ENCODE results near the gene MPPED2. TPM values are rescaled to one million over a fixed set of nuclear protein-coding genes. Genes with fewer than 3 reads are reported as not detected.

MPPED2 gene
- polyA plus RNA-seq, 3 donors, result 0.29 to 0.59 (median 0.52) TPM

- Histone ChIP-seq H3K9me3 (replicated peaks in 1 of 2; ENCODE audit: control insufficient read depth in 1 of 2, insufficient read depth in 1 of 2, low read length in 2 of 2) (no peaks in the 10 kb centered on the region), H3K27me3 (ENCODE audit: control insufficient read depth in 2 of 2, insufficient read depth in 2 of 2, low read length in 2 of 2) (no peaks in the 10 kb centered on the region), H3K27ac (ENCODE audit: low read depth in 1 of 2, low read length in 2 of 2) (no peak overlapping the region), H3K36me3 (replicated peaks in 1 of 2; ENCODE audit: control insufficient read depth in 1 of 2, insufficient read depth in 2 of 2, low read length in 2 of 2) (no peaks in the 10 kb centered on the region), H3K9ac (ENCODE audit: insufficient read depth, low read length, poor library complexity, severe bottlenecking) (no peak overlapping the region), H3K4me2 (replicated peaks; ENCODE audit: extremely low read depth, low read length, poor library complexity, severe bottlenecking) (no peak overlapping the region), H3K4me3 (replicated peaks in 1 of 3; ENCODE audit: low read depth in 2 of 3, low read length in 3 of 3) (no peak overlapping the region), H2AFZ (ENCODE audit: insufficient read depth, low read depth, low read length, poor library complexity, severe bottlenecking) (no peak overlapping the region), H3K79me2 (ENCODE audit: insufficient read depth, low read length) (no peaks in the 10 kb centered on the region), H4K20me1 (ENCODE audit: insufficient read depth, low read length) (no peaks in the 10 kb centered on the region), H3K4me1 (ENCODE audit: control insufficient read depth in 1 of 2, insufficient read depth in 2 of 2, low read length in 2 of 2) (no peaks in the 10 kb centered on the region)
- DNase-seq, result no peak
- Mint-ChIP-seq H3K27ac (no peak overlapping the region), H3K36me3 (no peaks in the 10 kb centered on the region), H3K4me3 (no peak overlapping the region), H3K27me3 (ENCODE audit: low read depth in 3 of 3) (peaks cover 0 to 5% (median 0%) of the 10 kb centered on the region in 3 donors), H3K4me1 (no peaks in the 10 kb centered on the region), H3K9me3 (peaks cover 0 to 2% (median 0%) of the 10 kb centered on the region in 7 donors)
- WGBS (ENCODE audit: insufficient coverage), result 100% methylated on average over 1 of the region's 2 CpGs
- TF ChIP-seq, protein P1, sequence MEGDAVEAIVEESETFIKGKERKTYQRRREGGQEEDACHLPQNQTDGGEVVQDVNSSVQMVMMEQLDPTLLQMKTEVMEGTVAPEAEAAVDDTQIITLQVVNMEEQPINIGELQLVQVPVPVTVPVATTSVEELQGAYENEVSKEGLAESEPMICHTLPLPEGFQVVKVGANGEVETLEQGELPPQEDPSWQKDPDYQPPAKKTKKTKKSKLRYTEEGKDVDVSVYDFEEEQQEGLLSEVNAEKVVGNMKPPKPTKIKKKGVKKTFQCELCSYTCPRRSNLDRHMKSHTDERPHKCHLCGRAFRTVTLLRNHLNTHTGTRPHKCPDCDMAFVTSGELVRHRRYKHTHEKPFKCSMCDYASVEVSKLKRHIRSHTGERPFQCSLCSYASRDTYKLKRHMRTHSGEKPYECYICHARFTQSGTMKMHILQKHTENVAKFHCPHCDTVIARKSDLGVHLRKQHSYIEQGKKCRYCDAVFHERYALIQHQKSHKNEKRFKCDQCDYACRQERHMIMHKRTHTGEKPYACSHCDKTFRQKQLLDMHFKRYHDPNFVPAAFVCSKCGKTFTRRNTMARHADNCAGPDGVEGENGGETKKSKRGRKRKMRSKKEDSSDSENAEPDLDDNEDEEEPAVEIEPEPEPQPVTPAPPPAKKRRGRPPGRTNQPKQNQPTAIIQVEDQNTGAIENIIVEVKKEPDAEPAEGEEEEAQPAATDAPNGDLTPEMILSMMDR (IDR thresholded peaks at IDR 0.05), result no peak
- intact Hi-C loops (cut with micrococcal nuclease), result no loop called here
These were observed 76.8 kb downstream of the MPPED2 start for GRCh38 chr11:30509364-30509763.

- WGBS (ENCODE audit: insufficient coverage), result no CpG with 5 or more reads among the region's 3 CpGs
- TF ChIP-seq, protein P1 (IDR thresholded peaks at IDR 0.05), result no peak
These were observed 77.6 kb downstream of the MPPED2 start for GRCh38 chr11:30508594-30508993.

More at GRCh38 chr11:30508594-30508993, 77.6 kb downstream of the MPPED2 start:
- Mint-ChIP-seq H3K36me3 (no peaks in the 10 kb centered on the region), H3K9me3 (peaks cover 0 to 2% (median 0%) of the 10 kb centered on the region in 7 donors), H3K4me1 (no peaks in the 10 kb centered on the region), H3K4me3 (no peak overlapping the region), H3K27me3 (ENCODE audit: low read depth in 3 of 3) (peaks cover 0 to 5% (median 0%) of the 10 kb centered on the region in 3 donors), H3K27ac (no peak overlapping the region)
- Histone ChIP-seq H2AFZ (ENCODE audit: insufficient read depth, low read depth, low read length, poor library complexity, severe bottlenecking) (no peak overlapping the region), H3K4me1 (ENCODE audit: control insufficient read depth in 1 of 2, insufficient read depth in 2 of 2, low read length in 2 of 2) (no peaks in the 10 kb centered on the region), H3K9ac (ENCODE audit: insufficient read depth, low read length, poor library complexity, severe bottlenecking) (no peak overlapping the region), H3K27ac (ENCODE audit: low read depth in 1 of 2, low read length in 2 of 2) (no peak overlapping the region), H3K4me3 (replicated peaks in 1 of 3; ENCODE audit: low read depth in 2 of 3, low read length in 3 of 3) (no peak overlapping the region), H3K27me3 (ENCODE audit: control insufficient read depth in 2 of 2, insufficient read depth in 2 of 2, low read length in 2 of 2) (no peaks in the 10 kb centered on the region), H3K79me2 (ENCODE audit: insufficient read depth, low read length) (no peaks in the 10 kb centered on the region), H3K9me3 (replicated peaks in 1 of 2; ENCODE audit: control insufficient read depth in 1 of 2, insufficient read depth in 1 of 2, low read length in 2 of 2) (no peaks in the 10 kb centered on the region), H3K36me3 (replicated peaks in 1 of 2; ENCODE audit: control insufficient read depth in 1 of 2, insufficient read depth in 2 of 2, low read length in 2 of 2) (no peaks in the 10 kb centered on the region), H3K4me2 (replicated peaks; ENCODE audit: extremely low read depth, low read length, poor library complexity, severe bottlenecking) (no peak overlapping the region), H4K20me1 (ENCODE audit: insufficient read depth, low read length) (no peaks in the 10 kb centered on the region)
- no peak for DNase-seq
- intact Hi-C loops (cut with micrococcal nuclease), result no loop called here

Data from CD14-positive monocyte (primary cell).